GM21576 (cell line): Measurements from ENCODE around the gene PLK3.
"Not testable (repeated sequence)": the region's sequence is repeated elsewhere in the genome, so short reads cannot be mapped to it uniquely, and the experiment has no call there.

Experiments
- ATAC-seq: cut with Tn5 transposase; IDR thresholded peaks from one replicate; pipeline ENCODE4 v1.9.1; 2021; ENCODE audit warnings: mild to moderate bottlenecking, moderate library complexity; ENCODE audit not compliant: unreplicated experiment

Gene PLK3

GRCh38 chr1:44808063-44808937, 8.1 kb downstream of the PLK3 start, which contains the start of gene BTBD19:
Gene BTBD19, plus strand, starts transcription at chr1:44808523. Its CDS starts 298 bp downstream, at chr1:44808821.
- peak; percentile 30 for ATAC-seq

- peak; percentile 40 for ATAC-seq
Observed at GRCh38 chr1:44808938-44809917, 9.1 kb downstream of the PLK3 start.

- no peak for ATAC-seq
Observed at GRCh38 chr1:44810101-44810761, 10.1 kb downstream of the PLK3 start.

GRCh38 chr1:44810762-44811105, 10.6 kb downstream of the PLK3 start:
- not testable (repeated sequence) for ATAC-seq

- ATAC-seq, result no peak
Observed at GRCh38 chr1:44811234-44811633, 11.1 kb downstream of the PLK3 start.

- no peak for ATAC-seq
Observed at GRCh38 chr1:44812822-44813543, 12.8 kb downstream of the PLK3 start.

GRCh38 chr1:44815926-44816325, 15.7 kb downstream of the PLK3 start:
- ATAC-seq, result not testable (repeated sequence)

GRCh38 chr1:44817307-44817706, 17.1 kb downstream of the PLK3 start:
- ATAC-seq, result no peak

GRCh38 chr1:44817771-44818495, 17.8 kb downstream of the PLK3 start:
- no peak for ATAC-seq

GRCh38 chr1:44819196-44819607, 19.0 kb downstream of the PLK3 start:
- no peak for ATAC-seq

GRCh38 chr1:44819608-44820327, 19.6 kb downstream of the PLK3 start:
- ATAC-seq, result peak; percentile 75

GRCh38 chr1:44820328-44821239, 20.4 kb downstream of the PLK3 start:
- peak; percentile 2 for ATAC-seq

GRCh38 chr1:44821240-44821715, 21.1 kb downstream of the PLK3 start:
- ATAC-seq, result no peak

- ATAC-seq, result no peak
Observed at GRCh38 chr1:44822131-44822701, 22.0 kb downstream of the PLK3 start.

- ATAC-seq, result no peak
Observed at GRCh38 chr1:44822981-44823451, 22.8 kb downstream of the PLK3 start.

GRCh38 chr1:44824392-44824791, 24.2 kb downstream of the PLK3 start:
- not testable (repeated sequence) for ATAC-seq
